ENCODE measurements around the gene GPN2.
"Not testable (repeated sequence)": the region's sequence is repeated elsewhere in the genome, so short reads cannot be mapped to it uniquely, and the experiment has no call there.

GPN2 gene

GRCh38 chr1:26856604-26857469 is 33.2 kb downstream of the GPN2 start:
- no peak for DNase-seq

- DNase-seq = no peak
These were observed 33.9 kb downstream of the GPN2 start for GRCh38 chr1:26856181-26856580.

- DNase-seq = no peak
These were observed 34.4 kb downstream of the GPN2 start for GRCh38 chr1:26855636-26856035.

- DNase-seq = no peak
These were observed 35.2 kb downstream of the GPN2 start for GRCh38 chr1:26854906-26855305.

GRCh38 chr1:26853600-26853999 is 36.5 kb downstream of the GPN2 start:
- no peak for DNase-seq

- peak; percentile 54 for DNase-seq
These were observed 36.9 kb downstream of the GPN2 start for GRCh38 chr1:26853156-26853555.

GRCh38 chr1:26852701-26853100 is 37.4 kb downstream of the GPN2 start:
- DNase-seq = no peak

GRCh38 chr1:26851106-26851684 is 38.9 kb downstream of the GPN2 start:
- no peak for DNase-seq

GRCh38 chr1:26848941-26849774 is 40.9 kb downstream of the GPN2 start:
- no peak for DNase-seq

- no peak for DNase-seq
These were observed 41.6 kb downstream of the GPN2 start for GRCh38 chr1:26848499-26848898.

- not testable (repeated sequence) for DNase-seq
These were observed 42.3 kb downstream of the GPN2 start for GRCh38 chr1:26847826-26848225.

GRCh38 chr1:26844424-26845196 is 45.5 kb downstream of the GPN2 start:
- DNase-seq = no peak

GRCh38 chr1:26839779-26840178 is 50.3 kb downstream of the GPN2 start:
- DNase-seq = no peak

- no peak for DNase-seq
These were observed 50.8 kb downstream of the GPN2 start for GRCh38 chr1:26839339-26839722.

- DNase-seq = peak; percentile 76
These were observed 51.4 kb downstream of the GPN2 start for GRCh38 chr1:26838474-26839338.

GRCh38 chr1:26837665-26838064 is 52.4 kb downstream of the GPN2 start:
- not testable (repeated sequence) for DNase-seq

GRCh38 chr1:26833432-26834405 is 56.4 kb downstream of the GPN2 start:
- DNase-seq = peak; percentile 84

GRCh38 chr1:26832249-26832960 is 57.7 kb downstream of the GPN2 start:
- DNase-seq = no peak

GRCh38 chr1:26831546-26832248 is 58.4 kb downstream of the GPN2 start:
- no peak for DNase-seq
